Hair follicular keratinocyte (primary cell): ENCODE measurements around the gene CYB5RL. TPM values are rescaled to one million over a fixed set of nuclear protein-coding genes. Genes with fewer than 3 reads are reported as not detected.

ENCODE experiments used
- total RNA-seq: library from RNA; depleted of rRNA; stranded (reverse); fragments of >200 nt; gene quantifications from 2 replicates; pipeline ENCODE4 v1.2.3, GENCODE V29; 2015

The CYB5RL gene, protein sequence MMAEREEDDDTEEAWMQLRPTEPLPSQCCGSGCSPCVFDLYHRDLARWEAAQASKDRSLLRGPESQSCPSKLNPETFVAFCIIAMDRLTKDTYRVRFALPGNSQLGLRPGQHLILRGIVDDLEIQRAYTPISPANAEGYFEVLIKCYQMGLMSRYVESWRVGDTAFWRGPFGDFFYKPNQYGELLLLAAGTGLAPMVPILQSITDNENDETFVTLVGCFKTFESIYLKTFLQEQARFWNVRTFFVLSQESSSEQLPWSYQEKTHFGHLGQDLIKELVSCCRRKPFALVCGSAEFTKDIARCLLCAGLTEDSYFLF
- total RNA-seq: 0.39 and 1.5 TPM in 2 replicates

DNA sequence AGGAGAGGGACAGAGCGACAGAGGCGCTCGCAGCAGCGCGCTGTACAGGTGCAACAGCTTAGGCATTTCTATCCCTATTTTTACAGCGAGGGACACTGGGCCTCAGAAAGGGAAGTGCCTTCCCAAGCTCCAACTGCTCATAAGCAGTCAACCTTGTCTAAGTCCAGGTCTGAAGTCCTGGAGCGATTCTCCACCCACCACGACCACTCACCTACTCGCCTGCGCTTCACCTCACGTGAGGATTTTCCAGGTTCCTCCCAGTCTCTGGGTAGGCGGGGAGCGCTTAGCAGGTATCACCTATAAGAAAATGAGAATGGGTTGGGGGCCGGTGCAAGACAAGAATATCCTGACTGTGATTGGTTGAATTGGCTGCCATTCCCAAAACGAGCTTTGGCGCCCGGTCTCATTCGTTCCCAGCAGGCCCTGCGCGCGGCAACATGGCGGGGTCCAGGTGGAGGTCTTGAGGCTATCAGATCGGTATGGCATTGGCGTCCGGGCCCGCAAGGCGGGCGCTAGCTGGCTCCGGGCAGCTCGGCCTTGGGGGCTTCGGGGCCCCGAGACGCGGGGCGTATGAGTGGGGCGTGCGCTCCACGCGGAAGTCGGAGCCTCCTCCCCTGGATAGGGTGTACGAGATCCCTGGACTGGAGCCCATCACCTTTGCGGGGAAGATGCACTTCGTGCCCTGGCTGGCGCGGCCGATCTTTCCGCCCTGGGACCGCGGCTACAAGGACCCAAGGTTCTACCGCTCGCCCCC, at the start of gene CYB5RL, which contains the start of gene MRPL37:
CYB5RL (minus strand) TSS at position 266 of the 754 bp plus-strand sequence. CDS start 4,414 bp downstream, outside the sequence.
MRPL37 (plus strand) TSS at position 403 of the 754 bp plus-strand sequence; CDS start at position 480, 77 bp downstream.

DNA sequence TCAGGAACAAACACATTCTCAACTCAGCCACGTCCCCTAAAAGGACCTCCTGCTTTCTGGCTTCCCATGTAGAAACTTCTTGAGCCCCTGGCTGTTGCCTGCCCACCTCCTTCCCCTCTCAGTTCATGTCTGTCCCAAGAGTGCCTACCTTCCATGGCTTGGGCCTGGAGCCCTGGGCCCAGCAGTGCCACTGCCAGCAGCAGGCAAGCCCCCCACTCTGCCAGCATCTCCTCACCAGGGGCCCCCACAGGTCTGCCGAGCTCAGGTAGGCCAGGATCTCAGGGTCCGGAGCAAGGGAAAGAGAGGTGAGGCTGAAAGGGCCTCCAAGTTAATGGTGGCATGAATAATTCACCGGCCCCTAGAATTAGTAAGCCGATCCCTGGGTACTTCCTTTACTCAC, 47.1 kb downstream of the CYB5RL start, which contains the start of gene CDCP2:
CDCP2 (minus strand) TSS at position 305 of the 400 bp plus-strand sequence; CDS start at position 227, 78 bp downstream.

Other genes starting within 250 kb of the CYB5RL start
- not detected in 2 replicates for gene LDLRAD1, start 181.8 kb downstream of the CYB5RL start, total RNA-seq
- 119 and 169 TPM in 2 replicates for gene TMEM59, start 146.8 kb downstream of the CYB5RL start, total RNA-seq
- 1.9 and 2.3 TPM in 2 replicates for gene TCEANC2, start 146.4 kb downstream of the CYB5RL start, total RNA-seq
- not detected in 2 replicates for gene CDCP2, start 47.0 kb downstream of the CYB5RL start, total RNA-seq
- gene MRPL37, start 137 bp upstream of the CYB5RL start, total RNA-seq: 107 and 157 TPM in 2 replicates
- gene SSBP3, start 206.4 kb upstream of the CYB5RL start, total RNA-seq: 14.5 and 17.5 TPM in 2 replicates